T47D (cell line): Measurements from ENCODE around the gene EEF2K.
A peak's percentile ranks its signal among the peaks of the same experiment; 100 is the strongest.

Experiments used
- DNase-seq, 2 experiments: peaks; one replicate each; pipeline versions ENCODE4 v3.0.0 to v3.0.0-alpha.2; 2011 to 2012; ENCODE audit warnings: low read depth in 1 of 2, low spot score in 1 of 2
- JUND ChIP-seq: IDR thresholded peaks from 2 replicates; pipeline ENCODE4 v1.6.1; 2012; ENCODE audit warnings: low read depth
- in situ Hi-C: cut with HindIII; loops from 2 replicates; pipeline ENCODE4 v1.10.0; 2016; ENCODE audit warnings: low sequenced_read_pairs, low pct_unique_long_range_greater_than_20kb

The EEF2K gene

GRCh38 chr16:22181843-22182242, 24.2 kb upstream of the EEF2K start:
- no peak for TF ChIP-seq JUND
- in situ Hi-C loops, result no loop called here

DNA sequence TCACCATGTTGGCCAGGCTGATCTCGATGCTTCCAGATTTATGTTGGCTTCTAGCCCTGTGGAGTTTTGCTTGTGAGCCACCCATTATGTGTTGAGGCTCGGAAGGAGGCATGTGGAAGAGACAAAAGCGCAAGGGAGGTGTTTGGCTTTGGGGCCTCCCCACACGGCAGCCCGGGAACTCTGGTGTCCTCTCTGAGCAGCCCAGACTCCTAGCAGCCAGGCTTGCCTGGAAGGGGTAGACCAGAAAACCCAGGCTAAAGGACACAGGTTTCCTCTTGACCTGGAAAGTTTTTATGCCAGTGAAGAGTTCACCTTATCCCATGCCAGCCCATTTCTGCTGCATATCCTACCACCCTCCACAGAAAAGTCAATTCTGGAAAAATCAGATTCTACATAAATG, 22.7 kb upstream of the EEF2K start:
- in situ Hi-C loops, result no loop called here

More at GRCh38 chr16:22181843-22182242, 24.2 kb upstream of the EEF2K start:
- DNase-seq, result no peak

DNA sequence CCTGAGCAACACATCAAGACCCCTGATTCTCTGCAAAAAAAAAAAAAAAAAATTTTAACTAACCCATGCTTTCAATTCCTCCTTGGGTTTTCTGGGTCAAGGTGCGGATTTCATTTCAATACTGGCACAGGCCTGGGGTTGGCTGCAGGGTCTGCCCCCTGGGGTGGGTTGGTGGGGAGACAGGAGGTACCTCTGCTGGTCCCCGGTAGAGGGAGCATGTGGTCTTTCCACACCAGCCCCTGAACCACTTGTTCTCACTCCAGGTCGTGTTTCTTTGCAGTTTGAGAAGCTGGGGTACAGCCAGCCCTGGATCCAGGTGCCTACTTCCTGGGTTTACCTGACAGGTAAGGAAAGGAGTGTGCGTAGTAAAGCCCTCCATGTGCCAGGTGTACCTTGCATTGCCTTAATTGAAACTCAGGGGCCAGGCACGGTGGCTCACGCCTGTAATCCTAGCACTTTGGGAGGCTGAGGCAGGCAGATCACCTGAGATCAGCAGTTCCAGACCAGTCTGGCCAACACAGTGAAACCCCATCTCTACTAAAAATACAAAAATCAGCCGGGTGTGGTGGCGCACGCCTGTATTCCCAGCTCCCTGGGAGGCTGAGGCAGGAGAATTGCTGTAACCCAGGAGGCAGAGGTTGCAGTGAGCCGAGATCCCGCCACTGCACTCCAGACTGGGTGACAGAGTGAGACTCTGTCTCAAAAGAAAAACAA, 22.0 kb upstream of the EEF2K start:
- DNase-seq, result no peak
- in situ Hi-C loops, result no loop called here
- TF ChIP-seq JUND, result no peak

More for the DNA sequence above, 22.7 kb upstream of the EEF2K start:
- DNase-seq, result no peak
- TF ChIP-seq JUND, result no peak

GRCh38 chr16:22184615-22184968, 21.5 kb upstream of the EEF2K start:
- in situ Hi-C loops, result no loop called here
- no peak for TF ChIP-seq JUND
- DNase-seq, result no peak

DNA sequence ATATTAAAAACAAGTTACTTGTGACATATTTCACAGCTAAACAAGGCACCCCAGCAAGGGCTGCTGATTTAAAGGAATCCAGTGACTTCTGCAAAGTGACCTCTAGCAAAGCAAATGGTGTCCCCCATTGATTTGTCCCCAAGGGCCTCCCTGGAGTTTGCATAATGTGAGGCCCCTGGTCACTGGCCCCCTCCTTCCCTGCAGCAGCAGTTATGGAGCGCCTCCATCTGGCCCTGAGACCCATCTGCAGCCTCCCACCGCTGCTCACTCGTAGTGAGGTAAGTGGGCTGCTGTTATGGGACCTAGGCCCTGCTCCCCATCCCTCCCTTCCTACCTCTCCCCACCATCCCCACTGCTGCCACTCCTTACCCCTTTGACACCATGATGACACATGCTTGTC, 19.6 kb upstream of the EEF2K start:
- in situ Hi-C loops, result no loop called here
- DNase-seq, result no peak
- no peak for TF ChIP-seq JUND

- no peak for DNase-seq
- no peak for TF ChIP-seq JUND
- in situ Hi-C loops, result no loop called here
These were observed 17.8 kb upstream of the EEF2K start for GRCh38 chr16:22188267-22188594.

DNA sequence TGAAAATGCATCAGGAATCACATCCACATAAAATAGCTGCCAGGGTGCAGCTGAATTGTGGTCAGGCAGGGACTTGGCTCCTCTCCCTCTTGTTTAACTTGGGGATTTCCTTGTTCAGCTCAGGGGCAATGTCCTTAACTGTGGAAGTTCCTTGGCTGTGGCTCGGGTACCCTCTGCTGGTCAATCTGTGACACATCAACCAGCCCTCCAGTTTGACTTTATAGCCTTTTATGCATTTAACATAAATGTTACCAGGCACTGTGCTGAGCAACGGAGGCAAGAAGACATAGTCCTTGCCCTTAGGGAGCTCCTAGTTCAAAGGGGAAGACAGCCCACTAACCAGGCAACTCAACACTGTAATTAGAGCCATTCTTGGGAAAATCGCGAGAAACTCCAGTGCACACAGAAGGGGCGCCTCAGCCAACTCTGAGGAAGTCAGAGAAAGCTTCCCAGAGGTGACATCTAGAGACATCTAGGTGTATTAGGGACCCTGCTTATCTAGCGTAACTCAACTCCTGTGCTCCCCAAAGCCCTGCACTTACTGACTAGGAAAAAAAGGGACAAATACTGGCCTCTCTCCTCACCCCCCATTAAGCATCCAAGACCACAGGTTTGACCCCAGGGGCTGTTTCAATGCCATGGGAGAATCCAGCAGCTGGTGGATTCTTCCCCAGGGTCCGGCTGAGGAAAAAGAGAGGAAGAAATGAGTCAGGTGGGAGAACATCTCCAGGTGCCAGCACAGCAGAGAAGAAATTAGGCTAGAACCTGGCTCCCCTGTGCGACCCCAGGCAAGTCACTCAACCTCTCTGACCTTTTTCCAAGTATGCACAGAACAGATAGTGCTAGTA, 17.3 kb upstream of the EEF2K start:
- TF ChIP-seq JUND, result no peak
- peak; percentile 54 to 89 for DNase-seq
- in situ Hi-C loops, result no loop called here

GRCh38 chr16:22189473-22190080, 16.5 kb upstream of the EEF2K start:
- TF ChIP-seq JUND, result no peak
- in situ Hi-C loops, result no loop called here
- no peak for DNase-seq

DNA sequence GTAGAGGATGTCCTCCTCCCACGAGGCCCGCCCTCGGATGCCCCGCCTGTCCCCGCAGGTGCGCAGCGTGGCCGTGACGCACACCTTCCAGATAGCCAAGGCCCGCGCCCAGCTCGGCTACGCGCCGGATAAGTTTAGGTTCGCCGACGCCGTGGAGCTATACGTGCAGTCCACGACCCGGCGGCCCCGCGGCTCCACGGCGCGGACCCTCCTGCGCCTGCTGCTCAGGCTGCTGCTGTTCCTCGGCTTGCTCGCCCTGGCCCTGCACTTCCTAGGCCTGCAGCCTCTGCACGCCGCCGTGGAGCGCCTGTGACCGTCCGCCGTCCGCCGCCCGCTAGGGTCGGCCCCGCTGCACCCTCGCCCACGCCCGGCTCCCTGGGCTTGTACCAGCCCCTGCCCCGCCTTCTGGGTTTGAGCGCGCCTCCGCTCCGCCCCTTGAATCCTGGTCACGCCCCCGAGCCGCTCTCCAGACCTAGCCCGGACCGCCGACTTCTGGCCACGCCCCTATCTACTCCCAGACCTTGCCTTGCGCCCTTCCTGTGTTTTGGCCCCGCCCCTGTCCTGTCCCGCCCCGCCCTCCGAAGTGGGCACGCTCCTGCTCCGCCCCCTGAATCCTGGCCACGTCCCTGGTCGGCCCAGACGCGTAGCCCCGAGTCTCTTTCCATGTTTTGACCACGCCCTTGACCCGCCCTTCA, 15.8 kb upstream of the EEF2K start:
- no peak for TF ChIP-seq JUND
- DNase-seq, result peak; percentile 74 to 75
- in situ Hi-C loops, result no loop called here

DNA sequence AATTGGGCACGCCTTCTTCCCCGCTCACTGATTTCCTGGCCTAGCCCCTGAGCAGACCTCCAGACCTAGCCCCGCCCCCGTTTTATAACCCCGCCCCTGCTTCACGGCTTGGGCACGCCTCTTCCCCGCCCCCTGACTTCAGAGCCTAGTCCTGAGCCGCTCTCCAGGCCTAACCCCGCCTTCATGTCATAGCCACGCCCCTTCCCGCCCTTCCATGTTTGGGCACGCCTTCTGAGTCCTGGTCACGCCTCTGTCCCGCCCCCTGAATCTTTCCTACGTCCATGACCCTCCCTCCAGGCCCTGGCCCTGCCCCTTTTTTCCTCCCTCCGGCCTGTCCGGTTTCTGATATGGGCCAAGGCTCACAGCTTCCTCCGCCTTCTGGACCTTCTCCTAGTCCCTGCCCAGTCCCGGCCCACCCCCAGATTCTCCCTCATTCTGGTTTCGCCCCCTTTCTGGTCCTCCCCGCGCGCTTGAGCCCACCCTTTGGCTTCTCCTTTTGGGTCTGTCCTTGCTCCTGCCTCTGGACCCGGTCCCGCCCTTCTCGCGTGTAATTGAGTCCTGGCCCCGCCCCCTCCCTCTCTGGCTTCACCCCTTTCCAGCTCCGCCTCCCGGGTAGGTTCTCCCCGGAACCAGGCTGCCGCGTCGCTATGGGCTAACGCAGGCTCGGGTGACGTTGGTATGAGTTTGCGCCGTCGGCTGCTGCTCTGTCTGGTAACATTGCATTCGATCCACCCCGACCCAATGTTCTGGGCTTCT, 15.1 kb upstream of the EEF2K start:
- no peak for TF ChIP-seq JUND
- in situ Hi-C loops, result no loop called here
- peak; percentile 78 to 99 for DNase-seq

GRCh38 chr16:22191532-22192260, 14.4 kb upstream of the EEF2K start:
- TF ChIP-seq JUND, result no peak
- peak in 1 of 2 experiments; percentile 27 for DNase-seq
- in situ Hi-C loops, result no loop called here
